ENCODE data around the gene CCER1.

CCER1 gene

DNA sequence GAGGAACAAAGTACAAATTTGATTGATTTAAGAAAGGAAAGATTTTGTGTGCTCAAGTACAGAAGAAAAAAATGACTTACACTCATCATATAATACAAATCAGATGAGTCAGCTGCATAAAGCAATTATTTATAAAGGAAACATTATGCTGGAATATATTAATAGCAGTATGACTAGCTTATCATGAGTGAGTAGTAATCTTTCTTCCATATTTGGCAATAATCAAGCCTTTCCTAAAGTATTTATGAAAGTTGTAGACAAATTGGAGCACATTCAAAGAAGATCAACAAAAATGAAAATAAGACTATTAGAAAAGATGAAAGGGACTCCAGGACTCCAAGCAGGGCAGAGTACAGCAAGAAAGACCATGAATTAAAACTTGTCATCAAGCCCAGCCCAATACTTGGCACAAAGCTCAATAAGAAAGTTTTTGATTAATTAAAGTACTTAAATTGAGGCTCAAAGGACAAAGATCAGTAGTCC is 32.8 kb downstream of the CCER1 start:
- no peaks in the 10 kb centered on the region for H4K20me1 ChIP-seq (ENCODE audit: control insufficient read depth, insufficient read depth, low read depth, low read length)
- no peak overlapping the region for H3K27ac ChIP-seq (ENCODE audit: low read depth, low read length)
- TF ChIP-seq EZH2phosphoT487 (IDR thresholded peaks at IDR 0.05; ENCODE audit: borderline replicate concordance, low read length), result no peak
- TF ChIP-seq, protein P1, sequence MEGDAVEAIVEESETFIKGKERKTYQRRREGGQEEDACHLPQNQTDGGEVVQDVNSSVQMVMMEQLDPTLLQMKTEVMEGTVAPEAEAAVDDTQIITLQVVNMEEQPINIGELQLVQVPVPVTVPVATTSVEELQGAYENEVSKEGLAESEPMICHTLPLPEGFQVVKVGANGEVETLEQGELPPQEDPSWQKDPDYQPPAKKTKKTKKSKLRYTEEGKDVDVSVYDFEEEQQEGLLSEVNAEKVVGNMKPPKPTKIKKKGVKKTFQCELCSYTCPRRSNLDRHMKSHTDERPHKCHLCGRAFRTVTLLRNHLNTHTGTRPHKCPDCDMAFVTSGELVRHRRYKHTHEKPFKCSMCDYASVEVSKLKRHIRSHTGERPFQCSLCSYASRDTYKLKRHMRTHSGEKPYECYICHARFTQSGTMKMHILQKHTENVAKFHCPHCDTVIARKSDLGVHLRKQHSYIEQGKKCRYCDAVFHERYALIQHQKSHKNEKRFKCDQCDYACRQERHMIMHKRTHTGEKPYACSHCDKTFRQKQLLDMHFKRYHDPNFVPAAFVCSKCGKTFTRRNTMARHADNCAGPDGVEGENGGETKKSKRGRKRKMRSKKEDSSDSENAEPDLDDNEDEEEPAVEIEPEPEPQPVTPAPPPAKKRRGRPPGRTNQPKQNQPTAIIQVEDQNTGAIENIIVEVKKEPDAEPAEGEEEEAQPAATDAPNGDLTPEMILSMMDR (IDR thresholded peaks at IDR 0.05; ENCODE audit: low read depth, low read length, poor library complexity, severe bottlenecking), result no peak
- no peaks in the 10 kb centered on the region for H3K9me3 ChIP-seq (ENCODE audit: control insufficient read depth, insufficient read depth, low read length)
- H3K27me3 ChIP-seq (ENCODE audit: control insufficient read depth, low read length), result no peaks in the 10 kb centered on the region
- H3K79me2 ChIP-seq (ENCODE audit: control insufficient read depth, low read length), result no peaks in the 10 kb centered on the region
- H3K9me2 ChIP-seq (replicated peaks; ENCODE audit: control insufficient read depth, low read length), result no peaks in the 10 kb centered on the region
- no peaks in the 10 kb centered on the region for H3K4me1 ChIP-seq (ENCODE audit: control insufficient read depth, low read length)
- H3K4me3 ChIP-seq (ENCODE audit: low read length), result no peak overlapping the region
- H3K36me3 ChIP-seq (ENCODE audit: control insufficient read depth, low read length), result no peaks in the 10 kb centered on the region
- H3K4me2 ChIP-seq (ENCODE audit: low read length), result no peak overlapping the region
- H3F3A ChIP-seq (ENCODE audit: control insufficient read depth, insufficient read depth), result no peaks in the 10 kb centered on the region

DNA sequence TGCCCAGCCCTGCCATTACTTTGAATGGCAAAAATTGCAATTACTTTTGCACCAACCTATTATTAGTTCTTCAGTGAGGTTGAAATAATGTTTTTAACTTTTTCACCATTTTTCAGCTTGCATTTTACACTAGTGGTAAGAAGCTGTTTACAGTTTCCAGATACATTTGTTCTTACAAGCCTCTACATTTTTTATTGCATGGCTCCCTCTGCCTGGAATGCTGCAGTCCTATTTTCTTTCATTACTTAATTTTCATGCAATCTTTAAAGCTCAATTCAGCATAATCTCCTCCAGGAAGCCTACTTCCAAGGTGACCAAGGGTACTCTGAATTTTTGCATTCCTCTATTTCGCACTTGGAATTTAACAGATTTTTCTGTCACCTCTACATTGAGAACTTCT is 33.4 kb downstream of the CCER1 start:
- Histone ChIP-seq H3K27ac (ENCODE audit: low read depth, low read length) (no peak overlapping the region), H3K9me3 (ENCODE audit: control insufficient read depth, insufficient read depth, low read length) (no peaks in the 10 kb centered on the region), H3K4me2 (ENCODE audit: low read length) (no peak overlapping the region), H3F3A (ENCODE audit: control insufficient read depth, insufficient read depth) (no peaks in the 10 kb centered on the region), H3K27me3 (ENCODE audit: control insufficient read depth, low read length) (no peaks in the 10 kb centered on the region), H3K79me2 (ENCODE audit: control insufficient read depth, low read length) (no peaks in the 10 kb centered on the region), H3K36me3 (ENCODE audit: control insufficient read depth, low read length) (no peaks in the 10 kb centered on the region), H3K4me3 (ENCODE audit: low read length) (no peak overlapping the region), H4K20me1 (ENCODE audit: control insufficient read depth, insufficient read depth, low read depth, low read length) (no peaks in the 10 kb centered on the region), H3K4me1 (ENCODE audit: control insufficient read depth, low read length) (no peaks in the 10 kb centered on the region), H3K9me2 (replicated peaks; ENCODE audit: control insufficient read depth, low read length) (no peaks in the 10 kb centered on the region)
- TF ChIP-seq, protein P1 (IDR thresholded peaks at IDR 0.05; ENCODE audit: low read depth, low read length, poor library complexity, severe bottlenecking), result no peak
- no peak for TF ChIP-seq EZH2phosphoT487 (IDR thresholded peaks at IDR 0.05; ENCODE audit: borderline replicate concordance, low read length)

DNA sequence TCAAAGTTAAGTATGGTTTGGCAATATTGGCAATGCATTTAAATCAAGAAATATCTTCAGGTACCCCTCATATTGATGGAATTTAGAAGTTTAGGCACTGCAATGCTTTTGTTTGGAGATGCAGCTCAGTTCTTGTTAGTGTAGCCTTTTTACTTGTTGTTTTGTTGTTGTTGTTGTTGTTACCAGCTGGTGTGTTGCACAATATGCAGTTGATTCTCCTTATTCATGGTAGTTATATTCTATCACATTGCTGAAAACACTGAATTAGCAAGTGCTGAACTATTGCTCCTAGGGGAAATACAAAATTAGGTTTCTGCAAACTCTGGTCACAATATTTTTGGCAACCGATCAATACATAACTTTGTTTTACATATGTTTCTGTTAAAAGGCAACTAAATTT is 34.8 kb downstream of the CCER1 start:
- TF ChIP-seq, protein P1 (IDR thresholded peaks at IDR 0.05; ENCODE audit: low read depth, low read length, poor library complexity, severe bottlenecking), result no peak
- TF ChIP-seq EZH2phosphoT487 (IDR thresholded peaks at IDR 0.05; ENCODE audit: borderline replicate concordance, low read length), result no peak
- Histone ChIP-seq H3K9me2 (replicated peaks; ENCODE audit: control insufficient read depth, low read length) (no peaks in the 10 kb centered on the region), H3K27ac (ENCODE audit: low read depth, low read length) (no peak overlapping the region), H3K4me1 (ENCODE audit: control insufficient read depth, low read length) (no peaks in the 10 kb centered on the region), H3K27me3 (ENCODE audit: control insufficient read depth, low read length) (no peaks in the 10 kb centered on the region), H3K9me3 (ENCODE audit: control insufficient read depth, insufficient read depth, low read length) (no peaks in the 10 kb centered on the region), H3K4me3 (ENCODE audit: low read length) (no peak overlapping the region), H3F3A (ENCODE audit: control insufficient read depth, insufficient read depth) (no peaks in the 10 kb centered on the region), H4K20me1 (ENCODE audit: control insufficient read depth, insufficient read depth, low read depth, low read length) (no peaks in the 10 kb centered on the region), H3K4me2 (ENCODE audit: low read length) (no peak overlapping the region), H3K79me2 (ENCODE audit: control insufficient read depth, low read length) (no peaks in the 10 kb centered on the region), H3K36me3 (ENCODE audit: control insufficient read depth, low read length) (no peaks in the 10 kb centered on the region)
